Esophagus muscularis mucosa (tissue), 3 donors: ENCODE measurements around the gene GRID2.

Source experiments
- POLR2A ChIP-seq: fragments of 450-650 bp; IDR thresholded peaks from one replicate; pipeline ENCODE4 v1.6.1; 2017; ENCODE audit warnings: antibody characterized with exemption, moderate library complexity, mild to moderate bottlenecking, low read depth
- POLR2AphosphoS5 ChIP-seq, 2 donors: sonication (generic); formaldehyde crosslinking; IDR thresholded peaks; one replicate each; pipeline ENCODE4 v1.6.1; 2017; ENCODE audit warnings: antibody characterized with exemption in 2 of 2
- TF ChIP-seq, protein P1 (sequence below), 3 experiments: fragments of 200-600 bp in 2 of 3; fragments of 450-650 bp in 1 of 3; sonication (generic) in 2 of 3; IDR thresholded peaks; one replicate each; pipeline ENCODE4 v1.5.1; 2017 to 2019; ENCODE audit warnings: antibody characterized with exemption in 3 of 3, mild to moderate bottlenecking in 2 of 3, moderate library complexity in 1 of 3

DNA sequence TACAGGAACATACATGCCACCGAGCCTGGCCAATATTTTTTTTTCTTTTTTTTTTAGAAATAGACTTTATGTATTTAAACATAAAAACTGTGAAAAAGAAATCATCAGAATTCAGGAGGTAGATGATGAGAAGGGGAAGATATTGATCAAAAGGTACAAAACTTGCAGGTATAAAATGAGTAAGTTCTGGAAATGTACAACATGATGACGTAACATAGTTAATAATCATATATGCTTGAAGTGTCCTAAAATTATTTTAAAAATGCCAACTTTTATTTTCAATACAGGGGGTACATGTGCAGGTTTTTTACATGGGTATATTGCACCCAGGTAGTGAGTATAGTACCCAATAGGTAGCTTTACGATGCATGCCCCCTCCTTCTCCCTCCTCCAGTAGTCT is 337.6 kb downstream of the GRID2 start:
- TF ChIP-seq POLR2A (no peak), POLR2AphosphoS5 (IDR thresholded peaks at IDR 0.05) (no peak)
- TF ChIP-seq, protein P1, sequence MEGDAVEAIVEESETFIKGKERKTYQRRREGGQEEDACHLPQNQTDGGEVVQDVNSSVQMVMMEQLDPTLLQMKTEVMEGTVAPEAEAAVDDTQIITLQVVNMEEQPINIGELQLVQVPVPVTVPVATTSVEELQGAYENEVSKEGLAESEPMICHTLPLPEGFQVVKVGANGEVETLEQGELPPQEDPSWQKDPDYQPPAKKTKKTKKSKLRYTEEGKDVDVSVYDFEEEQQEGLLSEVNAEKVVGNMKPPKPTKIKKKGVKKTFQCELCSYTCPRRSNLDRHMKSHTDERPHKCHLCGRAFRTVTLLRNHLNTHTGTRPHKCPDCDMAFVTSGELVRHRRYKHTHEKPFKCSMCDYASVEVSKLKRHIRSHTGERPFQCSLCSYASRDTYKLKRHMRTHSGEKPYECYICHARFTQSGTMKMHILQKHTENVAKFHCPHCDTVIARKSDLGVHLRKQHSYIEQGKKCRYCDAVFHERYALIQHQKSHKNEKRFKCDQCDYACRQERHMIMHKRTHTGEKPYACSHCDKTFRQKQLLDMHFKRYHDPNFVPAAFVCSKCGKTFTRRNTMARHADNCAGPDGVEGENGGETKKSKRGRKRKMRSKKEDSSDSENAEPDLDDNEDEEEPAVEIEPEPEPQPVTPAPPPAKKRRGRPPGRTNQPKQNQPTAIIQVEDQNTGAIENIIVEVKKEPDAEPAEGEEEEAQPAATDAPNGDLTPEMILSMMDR (IDR thresholded peaks at IDR 0.05): no peak
